ENCODE data around the gene KCTD15.
"Not testable (repeated sequence)": the region's sequence is repeated elsewhere in the genome, so short reads cannot be mapped to it uniquely, and the experiment has no call there.

The KCTD15 gene

DNA sequence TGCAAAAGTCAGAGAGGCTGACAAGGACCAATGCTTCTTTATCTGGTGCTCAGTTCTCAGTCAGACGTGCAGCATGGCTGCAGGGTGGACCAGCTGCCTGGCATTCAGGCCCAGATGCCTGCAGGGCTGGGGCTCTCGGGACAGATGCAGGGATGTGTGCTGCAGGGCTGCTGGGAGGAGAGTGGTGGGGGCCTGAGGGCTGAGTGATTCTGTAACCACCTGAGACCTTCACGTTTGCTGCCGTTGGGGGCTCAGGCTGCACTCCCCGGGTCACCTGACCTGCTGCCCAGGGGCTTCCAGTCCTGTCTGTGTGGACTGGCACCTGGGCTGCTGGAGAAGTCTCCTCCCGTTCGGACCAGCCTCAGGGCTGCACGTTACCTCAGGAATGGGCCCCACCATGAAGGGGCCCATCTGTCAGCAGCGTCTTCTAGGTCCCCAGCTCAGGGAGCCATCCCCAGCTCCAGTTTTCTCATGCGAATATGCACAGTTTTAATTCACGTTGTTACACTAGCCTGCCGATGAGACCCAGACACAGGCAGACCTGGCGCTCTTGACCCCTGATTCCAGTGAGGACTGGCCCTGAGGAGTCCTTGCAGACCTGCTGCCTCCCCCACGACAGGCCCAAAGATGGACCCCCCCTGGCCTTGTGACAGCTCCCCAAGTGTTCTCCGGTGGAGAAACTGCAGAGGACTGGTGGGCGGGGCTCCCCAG, 16.9 kb downstream of the KCTD15 start:
- DNase-seq (ENCODE audit: low read depth, low spot score): no peak

GRCh38 chr19:33814181-33815165, 17.8 kb downstream of the KCTD15 start:
- DNase-seq (ENCODE audit: low read depth, low spot score): no peak

- DNase-seq (ENCODE audit: low read depth, low spot score): no peak
These were observed 19.0 kb downstream of the KCTD15 start for GRCh38 chr19:33815380-33816340.

DNA sequence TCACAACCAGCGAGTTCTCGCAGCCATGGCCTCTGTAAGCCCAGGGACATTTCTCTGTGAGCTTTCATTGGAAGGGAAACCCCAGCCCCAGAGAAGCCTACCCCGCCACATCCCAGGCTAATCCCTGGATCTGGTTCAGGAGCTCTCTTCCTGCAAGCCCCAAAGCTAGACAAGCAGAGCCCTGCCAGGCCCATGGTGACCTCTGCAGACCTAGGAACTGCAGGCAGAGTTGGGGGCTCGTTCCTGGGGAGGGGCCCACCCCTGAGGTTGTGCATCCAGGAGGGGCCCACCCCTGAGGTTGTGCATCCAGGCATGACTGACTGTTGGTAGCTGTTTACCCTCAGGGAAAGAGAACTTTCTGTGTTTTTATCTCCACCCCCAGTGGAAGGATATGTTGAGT, 21.7 kb downstream of the KCTD15 start:
- DNase-seq (ENCODE audit: low read depth, low spot score): no peak

- not testable (repeated sequence) for DNase-seq (ENCODE audit: low read depth, low spot score)
These were observed 22.4 kb downstream of the KCTD15 start for GRCh38 chr19:33819078-33819477.

DNA sequence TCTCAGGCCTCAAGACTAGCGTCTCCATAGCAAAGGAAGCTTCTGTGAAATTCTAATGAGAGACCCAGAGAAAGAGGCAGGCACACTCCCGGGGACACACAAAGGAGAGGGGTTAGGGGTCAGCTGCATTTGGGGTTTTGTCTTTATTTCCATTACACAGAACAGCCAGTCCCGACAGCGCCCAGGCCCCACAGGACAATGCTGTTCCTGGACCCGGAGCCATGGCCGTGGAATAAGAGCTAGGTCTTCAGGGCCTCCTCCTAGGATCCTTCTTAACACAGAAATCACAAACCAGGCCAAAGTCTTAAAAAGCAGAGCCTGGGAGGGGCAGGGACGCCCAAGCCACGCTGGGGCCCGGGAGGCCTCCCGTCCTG, 22.8 kb downstream of the KCTD15 start:
- no peak for DNase-seq (ENCODE audit: low read depth, low spot score)

- no peak for DNase-seq (ENCODE audit: low read depth, low spot score)
These were observed 23.5 kb downstream of the KCTD15 start for GRCh38 chr19:33819880-33820781.

- no peak for DNase-seq (ENCODE audit: low read depth, low spot score)
These were observed 25.2 kb downstream of the KCTD15 start for GRCh38 chr19:33821871-33822270.

- no peak for DNase-seq (ENCODE audit: low read depth, low spot score)
These were observed 26.7 kb downstream of the KCTD15 start for GRCh38 chr19:33823341-33823740.

DNA sequence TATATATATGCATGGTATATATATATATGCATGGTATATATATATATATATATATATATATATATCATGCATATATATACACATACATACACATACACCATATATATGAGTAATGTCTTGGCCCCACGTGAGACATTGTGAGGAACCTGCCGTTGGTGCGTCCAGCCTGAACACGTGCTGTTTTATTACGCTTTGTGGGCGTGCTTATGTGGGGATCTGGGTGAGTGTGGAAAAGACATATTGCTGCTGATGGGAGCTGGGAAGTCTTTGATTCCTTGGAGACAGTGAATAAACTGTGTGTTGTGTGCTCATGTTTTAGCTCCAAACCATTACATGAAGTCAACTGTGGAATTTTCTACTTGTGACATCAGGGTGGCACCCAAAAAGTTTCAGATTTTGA, 28.9 kb downstream of the KCTD15 start:
- no peak for DNase-seq (ENCODE audit: low read depth, low spot score)

DNA sequence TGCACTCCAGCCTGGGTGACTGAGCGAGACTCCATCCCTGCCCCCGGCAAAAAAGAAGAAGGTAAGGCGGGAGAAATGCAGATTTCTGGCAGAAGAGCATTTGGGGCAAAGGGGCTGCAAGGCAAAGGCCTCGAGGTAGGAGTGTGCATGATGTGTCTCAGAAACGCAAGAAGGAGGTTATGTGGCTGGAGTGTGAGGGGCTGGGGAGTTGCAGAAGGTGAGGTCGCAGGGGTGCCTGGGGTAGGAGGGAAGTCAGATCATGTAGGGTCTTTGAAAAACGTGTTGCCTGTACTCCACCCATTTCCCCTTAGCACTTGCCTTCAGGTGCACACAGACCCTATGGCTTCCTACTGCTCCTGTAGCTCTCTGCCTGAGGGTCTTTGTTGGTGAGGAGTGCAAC, 29.9 kb downstream of the KCTD15 start:
- DNase-seq (ENCODE audit: low read depth, low spot score): no peak

- no peak for DNase-seq (ENCODE audit: low read depth, low spot score)
These were observed 31.8 kb downstream of the KCTD15 start for GRCh38 chr19:33828266-33829075.

DNA sequence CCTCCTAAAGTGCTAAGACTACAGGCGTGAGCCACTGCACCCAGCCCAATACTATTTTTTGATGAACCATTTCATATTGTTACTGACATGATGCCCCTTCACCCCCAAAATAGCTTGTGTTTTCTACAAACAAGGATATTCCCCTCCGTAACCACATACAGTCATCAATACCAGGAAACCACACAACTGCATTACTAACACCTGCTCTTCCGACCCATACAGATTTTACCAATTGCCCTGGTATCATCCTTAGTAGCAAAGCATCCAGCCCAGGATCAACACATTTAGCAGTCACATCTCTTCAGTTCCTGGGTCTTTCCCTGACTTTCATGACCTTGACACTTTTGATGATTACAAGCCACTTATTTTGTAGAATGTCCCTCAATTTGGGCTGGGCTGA, 33.6 kb downstream of the KCTD15 start:
- DNase-seq (ENCODE audit: low read depth, low spot score): no peak

DNA sequence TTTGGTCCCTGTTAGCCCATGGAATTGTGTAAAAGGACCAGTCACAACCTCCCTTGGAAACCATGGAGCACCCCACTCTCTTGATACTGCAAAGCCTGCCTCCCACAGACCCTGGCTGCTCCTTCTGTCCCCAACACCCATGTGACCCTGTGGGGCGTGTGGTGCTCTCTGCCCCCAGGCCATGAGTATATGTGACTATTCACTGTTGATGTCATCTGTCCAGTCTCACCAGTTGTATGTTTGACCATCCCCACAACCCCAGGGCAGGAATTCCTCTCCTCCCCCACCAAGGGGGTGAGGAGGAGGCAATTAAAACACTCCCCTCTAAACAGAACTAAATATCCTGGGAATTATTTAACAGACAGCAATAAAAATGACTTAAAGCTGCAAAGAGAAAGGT, 35.2 kb downstream of the KCTD15 start:
- no peak for DNase-seq (ENCODE audit: low read depth, low spot score)

GRCh38 chr19:33832633-33833032, 36.0 kb downstream of the KCTD15 start:
- no peak for DNase-seq (ENCODE audit: low read depth, low spot score)

DNA sequence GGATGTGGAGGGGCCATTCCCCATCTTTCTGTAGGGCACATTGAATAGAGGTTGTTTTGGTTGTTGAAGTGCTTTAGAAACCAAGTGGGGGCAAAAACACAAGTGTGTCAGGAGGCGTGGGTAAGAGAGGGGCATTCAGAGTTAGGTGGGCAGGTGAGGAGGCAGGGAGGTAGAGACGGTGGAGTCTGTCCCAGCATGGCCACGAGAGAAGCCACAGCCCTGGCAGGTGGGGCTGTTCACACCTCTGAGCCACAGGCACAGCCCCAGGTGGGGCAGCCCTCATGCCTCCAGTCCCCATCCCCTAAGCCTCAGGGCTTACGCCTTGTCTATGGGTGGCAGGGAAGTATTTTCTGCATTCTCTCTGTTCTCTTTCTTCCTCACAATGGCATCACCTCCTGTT, 43.7 kb downstream of the KCTD15 start:
- DNase-seq (ENCODE audit: low read depth, low spot score): no peak

DNA sequence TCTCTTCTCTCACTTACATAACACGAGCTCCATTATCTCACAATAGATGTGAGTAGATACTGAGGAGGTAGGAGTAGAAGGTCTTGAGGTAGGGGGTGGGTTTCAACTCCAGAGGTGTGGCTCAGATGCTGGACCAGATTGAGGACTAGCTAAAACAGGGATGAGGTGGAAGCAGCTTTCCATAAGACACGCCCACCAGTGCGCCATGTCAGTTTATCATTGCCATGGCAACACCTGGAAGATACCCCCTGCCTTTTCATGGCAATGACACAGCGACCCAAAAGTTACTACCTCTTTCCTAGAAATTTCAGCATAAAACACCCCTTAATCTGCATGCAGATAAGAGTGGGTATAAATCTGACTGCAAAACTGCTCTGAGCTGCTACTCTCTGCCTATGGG, 44.1 kb downstream of the KCTD15 start:
- DNase-seq (ENCODE audit: low read depth, low spot score): no peak

DNA sequence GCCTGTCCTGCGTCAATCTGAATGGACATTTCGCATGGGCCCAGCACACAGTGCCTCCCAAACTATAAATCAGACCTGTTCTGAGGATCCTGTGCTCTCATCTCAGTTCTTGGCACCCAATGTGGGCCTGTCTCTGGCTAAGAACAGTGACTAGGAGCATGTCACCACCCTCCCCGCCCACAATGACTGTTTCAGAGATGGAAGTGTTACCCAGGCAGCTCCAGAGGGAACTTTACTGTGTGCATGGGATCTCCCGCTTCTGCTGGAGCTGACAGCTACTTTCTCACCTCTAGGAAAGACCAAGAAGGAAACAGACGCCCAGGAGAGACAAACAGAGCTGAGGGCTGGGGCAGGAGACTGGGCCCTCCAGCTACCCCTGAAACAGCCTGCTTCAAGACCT, 45.0 kb downstream of the KCTD15 start:
- no peak for DNase-seq (ENCODE audit: low read depth, low spot score)

DNA sequence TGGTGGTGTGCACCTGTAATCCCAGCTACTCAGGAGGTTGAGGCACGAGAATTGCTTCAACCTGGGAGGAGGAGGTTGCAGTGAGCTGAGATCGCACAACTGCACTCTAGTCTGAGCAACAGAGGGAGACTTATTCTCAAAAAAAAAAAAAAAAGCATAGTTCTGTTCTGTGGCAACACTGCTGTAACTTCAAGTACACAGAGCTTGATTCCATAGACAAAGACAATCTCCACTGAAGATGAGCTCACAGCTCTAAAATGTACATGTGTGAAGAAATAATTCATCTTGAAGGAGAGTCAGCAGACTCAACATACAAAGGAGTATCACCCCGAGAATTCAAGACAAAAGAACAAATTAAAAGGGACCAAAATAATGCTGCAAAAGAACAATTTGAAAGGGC, 47.8 kb downstream of the KCTD15 start:
- DNase-seq (ENCODE audit: low read depth, low spot score): no peak

DNA sequence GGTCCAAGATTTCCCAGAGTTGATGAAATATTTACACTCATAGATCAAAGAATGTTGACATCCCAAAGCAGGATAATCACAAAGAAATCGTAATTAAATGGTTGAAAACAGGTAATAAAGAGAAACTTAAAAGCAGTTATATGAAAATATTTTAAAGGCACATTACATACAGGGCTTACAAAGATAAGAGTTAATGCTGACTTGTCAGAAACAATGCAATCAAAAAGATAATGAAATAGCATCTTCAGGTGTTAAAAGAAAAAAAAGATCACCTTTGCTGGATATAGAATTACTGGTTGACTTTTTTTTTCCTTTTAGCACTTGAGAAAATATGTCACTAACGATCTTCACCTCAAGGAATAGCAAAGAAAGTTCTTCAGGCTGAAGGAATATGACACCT, 48.8 kb downstream of the KCTD15 start:
- no peak for DNase-seq (ENCODE audit: low read depth, low spot score)

Data from activated CD4-positive, CD25-positive, alpha-beta regulatory T cell treated with anti-CD3 and anti-CD28 coated beads, Interleukin-2, amount 50 U/mL, for 16 hours (primary cell).